Measurements from ENCODE around the gene ARG2.

DNA sequence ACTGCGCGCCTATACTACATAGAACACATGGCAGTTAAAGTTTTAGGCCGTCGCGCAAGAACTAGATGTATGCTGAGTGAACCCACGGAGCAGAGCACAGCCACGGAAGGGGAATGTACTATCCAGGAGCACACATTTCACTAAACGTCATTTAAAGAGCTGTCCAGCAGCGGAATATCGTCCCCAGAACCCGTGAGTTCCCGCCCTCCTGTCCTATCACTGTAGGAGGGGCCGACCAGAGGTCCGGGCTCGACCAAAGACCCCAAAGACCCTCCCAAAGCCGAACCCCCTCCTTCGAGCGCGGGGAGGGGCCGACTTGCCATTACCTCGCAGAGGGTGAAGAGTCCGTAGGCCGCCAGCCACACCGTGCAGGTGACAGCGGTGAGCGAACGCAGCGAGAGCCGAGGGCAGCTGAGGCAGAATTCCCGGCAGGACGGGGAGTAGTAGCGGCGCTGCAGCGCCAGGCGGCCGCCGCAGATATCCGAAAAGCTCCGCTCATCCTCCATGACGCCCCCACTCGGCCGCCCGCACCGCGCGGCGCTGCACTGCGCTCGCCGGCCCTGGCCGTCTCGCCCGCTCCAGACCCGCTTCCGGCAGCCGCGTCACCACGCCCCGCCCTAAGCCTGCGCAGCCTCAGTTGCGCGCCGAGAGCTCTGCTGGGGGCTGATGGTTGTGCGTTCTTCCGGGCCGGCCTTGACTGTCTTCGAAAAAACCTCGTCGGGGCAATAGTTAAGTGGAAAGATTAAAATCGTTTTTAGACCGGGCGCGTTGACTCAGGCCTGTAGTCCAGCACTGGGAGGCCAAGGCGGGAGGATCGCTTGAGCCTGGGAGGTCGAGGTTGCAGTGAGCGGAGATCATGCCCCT, 19.8 kb upstream of the ARG2 start, which contains the start of gene PIGH:
- TF ChIP-seq EZH2 (IDR thresholded peaks at IDR 0.05; ENCODE audit: insufficient read depth, poor library complexity, severe bottlenecking) (no peak), EZH2phosphoT487 (IDR thresholded peaks at IDR 0.05; ENCODE audit: insufficient read depth, low read depth) (no peak)
